A549 (cell line): ENCODE measurements around the gene SCAMP3. TPM values are rescaled to one million over a fixed set of nuclear protein-coding genes. Genes with fewer than 3 reads are reported as not detected.

Experiments
- ATAC-seq, 2 experiments: fragments of 200-7000 bp in 1 of 2; fragments of >200 bp in 1 of 2; cut with Nextera tagmentation in 1 of 2; cut with Tn5 transposase in 1 of 2; 3 replicates each; pipeline versions ENCODE4 v1.8.0 to v1.9.1; 2018 to 2020; ENCODE audit warnings: mild to moderate bottlenecking in 1 of 2, moderate library complexity in 1 of 2
- CTCF ChIA-PET: fragments of 300-600 bp; sonication (Branson Sonifier 250); formaldehyde crosslinking; extraction: SDS; loops from one replicate; lab custom pipeline; 2021; ENCODE audit warnings: antibody characterized with exemption, inconsistent platforms; lab: Yijun Ruan, JAX
- POLR2A ChIA-PET: fragments of 350-600 bp; formaldehyde crosslinking; extraction: SDS; loops from one replicate; lab custom pipeline; 2021; ENCODE audit warnings: antibody characterized with exemption, inconsistent platforms; lab: Yijun Ruan, JAX
- DNase-seq, 2 experiments: peaks; one replicate each; pipeline versions ENCODE4 v3.0.0 to v3.0.0-alpha.2; 2011 to 2016; ENCODE audit warnings: low read depth in 1 of 2, low spot score in 1 of 2
- FAIRE-seq: peaks from 2 replicates; lab custom pipeline; 2011; peaks lifted over from hg19 to GRCh38; lab: Jason Lieb, UNC
- H3K27ac ChIP-seq, 2 experiments: fragments of >200 bp; sonication (Bioruptor Twin); formaldehyde crosslinking; 3 replicates each; pipeline ENCODE4 v1.5.1; 2016 to 2017
- H3K4me1 ChIP-seq: fragments of >200 bp; sonication (Bioruptor Twin); formaldehyde crosslinking; 3 replicates; pipeline ENCODE4 v1.6.1; 2016
- H3K4me2 ChIP-seq: fragments of >200 bp; sonication (Bioruptor Twin); formaldehyde crosslinking; 3 replicates; pipeline ENCODE4 v1.6.1; 2016
- H3K4me3 ChIP-seq: fragments of >200 bp; sonication (Bioruptor Twin); formaldehyde crosslinking; 3 replicates; pipeline ENCODE4 v1.5.1; 2016
- H3K9me3 ChIP-seq: fragments of >200 bp; sonication (Bioruptor Twin); formaldehyde crosslinking; 3 replicates; pipeline ENCODE4 v1.6.1; 2016
- BHLHE40 ChIP-seq: IDR thresholded peaks from 2 replicates; pipeline ENCODE4 v1.6.1; 2012; ENCODE audit warnings: low read depth, low read length, inconsistent platforms
- CBX8 ChIP-seq: fragments of 200-600 bp; sonication (generic); IDR thresholded peaks from 2 replicates; pipeline ENCODE4 v1.6.1; 2016
- CEBPB ChIP-seq, 2 experiments: fragments of >200 bp in 1 of 2; sonication (Bioruptor Twin) in 1 of 2; formaldehyde crosslinking in 1 of 2; IDR thresholded peaks; 2 replicates each; pipeline ENCODE4 v1.6.1; 2012 to 2016
- CHD2 ChIP-seq: fragments of 150-350 bp; IDR thresholded peaks from 2 replicates; pipeline ENCODE4 v1.6.1; 2014; ENCODE audit warnings: low read length; ENCODE audit not compliant: partially characterized antibody
- CHD4 ChIP-seq: fragments of 200-600 bp; sonication (generic); IDR thresholded peaks from 2 replicates; pipeline ENCODE4 v1.6.1; 2016; ENCODE audit warnings: antibody characterized with exemption, mild to moderate bottlenecking, borderline replicate concordance
- FOXS1 ChIP-seq: fragments of 250-450 bp; sonication (Bioruptor Pico); IDR thresholded peaks from 2 replicates; pipeline ENCODE4 v1.5.0; 2020; ENCODE audit warnings: mild to moderate bottlenecking, moderate library complexity
- GATA3 ChIP-seq: IDR thresholded peaks from 2 replicates; pipeline ENCODE4 v1.6.1; 2012; ENCODE audit warnings: borderline replicate concordance
- HEYL ChIP-seq: fragments of 250-450 bp; sonication (Bioruptor Pico); IDR thresholded peaks from 2 replicates; pipeline ENCODE4 v1.8.0; 2021; ENCODE audit warnings: mild to moderate bottlenecking, moderate library complexity
- JUNB ChIP-seq: fragments of >200 bp; sonication (Bioruptor Twin); formaldehyde crosslinking; IDR thresholded peaks from 2 replicates; pipeline ENCODE4 v1.6.1; 2016
- NPAS2 ChIP-seq: fragments of 250-450 bp; sonication (Bioruptor Pico); IDR thresholded peaks from 2 replicates; pipeline ENCODE4 v1.8.0; 2022; ENCODE audit warnings: mild to moderate bottlenecking, moderate library complexity, borderline replicate concordance
- NR3C1 ChIP-seq: fragments of >200 bp; sonication (Bioruptor Twin); formaldehyde crosslinking; IDR thresholded peaks from 3 replicates; pipeline ENCODE4 v1.6.1; 2017
- POLR2AphosphoS2 ChIP-seq: conservative IDR thresholded peaks from 2 replicates; pipeline ENCODE4 v1.6.1; 2012; ENCODE audit warnings: low read length, improper control_type of control experiment, inconsistent platforms
- RAD21 ChIP-seq, 2 experiments: fragments of >200 bp in 1 of 2; sonication (Bioruptor Twin) in 1 of 2; formaldehyde crosslinking in 1 of 2; IDR thresholded peaks in 1 of 2; conservative IDR thresholded peaks in 1 of 2; 2 replicates in 1 of 2; 3 replicates in 1 of 2; pipeline ENCODE4 v1.6.1; 2012 to 2018; ENCODE audit warnings: inconsistent platforms in 1 of 2
- RFX5 ChIP-seq: fragments of 450-650 bp; IDR thresholded peaks from 2 replicates; pipeline ENCODE4 v1.7.1; 2014; ENCODE audit warnings: antibody characterized with exemption, mild to moderate bottlenecking, moderate library complexity
- SMC3 ChIP-seq: fragments of >200 bp; sonication (Bioruptor Twin); formaldehyde crosslinking; IDR thresholded peaks from 3 replicates; pipeline ENCODE4 v1.6.1; 2018; ENCODE audit warnings: inconsistent platforms
- ZFP36 ChIP-seq: fragments of 450-650 bp; IDR thresholded peaks from 2 replicates; pipeline ENCODE4 v1.6.1; 2014; ENCODE audit warnings: borderline replicate concordance; ENCODE audit not compliant: partially characterized antibody
- ZNF302 ChIP-seq: fragments of 250-450 bp; sonication (Bioruptor Pico); IDR thresholded peaks from 2 replicates; pipeline ENCODE4 v1.9.0; 2021; ENCODE audit warnings: inconsistent platforms, mild to moderate bottlenecking, moderate library complexity
- ZSCAN20 ChIP-seq: fragments of 250-450 bp; sonication (Bioruptor Pico); IDR thresholded peaks from 2 replicates; pipeline ENCODE4 v1.8.0; 2022; ENCODE audit warnings: mild to moderate bottlenecking, moderate library complexity
- WGBS: methylation state at CpG from one replicate; pipeline ENCODE4 v1.1.6; 2017; ENCODE audit errors: missing lambda C conversion rate; 5-methylcytosine and 5-hydroxymethylcytosine counted together
- polyA plus RNA-seq, 4 experiments: library from polyadenylated mRNA; depleted of rRNA in 3 of 4; stranded (reverse); fragments of >200 nt; fragmentation: RNase III in 1 of 4; extraction: RNeasy Plus Mini Kit Qiagen cat#74134 plus additional on column Dnase treatment in 1 of 4; gene quantifications; 2 replicates in 3 of 4; 3 replicates in 1 of 4; pipeline ENCODE4 v1.2.3, GENCODE V29; 2011 to 2017
- TF ChIP-seq, protein P1 (sequence below): fragments of >200 bp; sonication (Bioruptor Twin); formaldehyde crosslinking; IDR thresholded peaks from 2 replicates; pipeline ENCODE4 v1.6.1; 2016
- TF ChIP-seq, protein P2 (sequence below): fragments of 200-600 bp; sonication (generic); IDR thresholded peaks from 2 replicates; pipeline ENCODE4 v1.6.1; 2016; ENCODE audit warnings: antibody characterized with exemption, mild to moderate bottlenecking, moderate library complexity
- TF ChIP-seq, protein P3 (sequence below): fragments of 150-350 bp; IDR thresholded peaks from 2 replicates; pipeline ENCODE4 v1.6.1; 2014; ENCODE audit warnings: low read depth, mild to moderate bottlenecking, low read length
- TF ChIP-seq, protein P4 (sequence below): IDR thresholded peaks from 2 replicates; pipeline ENCODE4 v1.6.1; 2012; ENCODE audit warnings: low read depth, borderline replicate concordance
- TF ChIP-seq, protein P5 (sequence below): fragments of >200 bp; sonication (Bioruptor Twin); formaldehyde crosslinking; IDR thresholded peaks from 3 replicates; pipeline ENCODE4 v1.5.1; 2016

SCAMP3 gene
- polyA plus RNA-seq, 2 of the 4 experiments (the other 2 are of a cell fraction): 75.9 to 135 TPM

DNA sequence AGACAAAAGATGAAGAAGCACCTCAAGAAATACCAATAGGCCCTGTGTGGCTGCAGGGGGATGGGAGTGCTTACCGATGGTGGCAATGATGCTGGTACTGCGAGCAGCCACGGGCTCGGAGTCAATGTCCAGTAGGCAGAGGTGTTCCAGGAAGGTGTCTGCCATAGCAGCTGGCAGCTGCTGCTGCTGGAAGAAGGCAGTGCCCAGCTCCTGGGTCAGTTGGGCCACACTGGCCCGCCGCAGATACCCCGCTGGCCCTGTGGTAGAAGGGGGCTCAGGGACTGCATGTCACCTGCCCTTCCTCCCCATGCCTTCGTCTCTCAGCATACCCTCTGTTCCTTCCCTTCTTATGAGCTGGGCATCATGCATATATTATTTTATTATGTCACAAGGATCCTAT, 37.9 kb upstream of the SCAMP3 start:
- TF ChIP-seq RFX5: no peak
- no peak for TF ChIP-seq CHD4
- no peak for TF ChIP-seq RAD21 (conservative IDR thresholded peaks at IDR 0.05 in 1 of 2, IDR thresholded peaks at IDR 0.05 in 1 of 2)
- no peak for TF ChIP-seq NR3C1
- TF ChIP-seq HEYL: no peak
- TF ChIP-seq ZFP36: no peak
- no peak for TF ChIP-seq ZNF302 (CRISPR knock-in tag)
- TF ChIP-seq, protein P1, sequence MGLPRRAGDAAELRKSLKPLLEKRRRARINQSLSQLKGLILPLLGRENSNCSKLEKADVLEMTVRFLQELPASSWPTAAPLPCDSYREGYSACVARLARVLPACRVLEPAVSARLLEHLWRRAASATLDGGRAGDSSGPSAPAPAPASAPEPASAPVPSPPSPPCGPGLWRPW: no peak
- TF ChIP-seq BHLHE40: no peak
- TF ChIP-seq CBX8: no peak
- ChIA-PET POLR2A (no interaction called here), CTCF (interaction anchor here (0.9 to 3.5 kb wide), 7 partner anchors 16 to 49 kb away, joined by 3 to 14 read pairs (median 7); no protein-coding TSS in a partner anchor)
- no peak overlapping the region for H3K4me2 ChIP-seq
- 0 out of 3 replicates have a peak, but pooled peaks cover 4% of the 10 kb centered on the region for H3K4me1 ChIP-seq
- H3K4me3 ChIP-seq: no peak overlapping the region
- no peak for ATAC-seq
- H3K27ac ChIP-seq: no peak overlapping the region
- H3K9me3 ChIP-seq: no peaks in the 10 kb centered on the region
- no peak for DNase-seq
- WGBS: 88% methylated on average over 8 of the region's 8 CpGs
- FAIRE-seq: no peak

DNA sequence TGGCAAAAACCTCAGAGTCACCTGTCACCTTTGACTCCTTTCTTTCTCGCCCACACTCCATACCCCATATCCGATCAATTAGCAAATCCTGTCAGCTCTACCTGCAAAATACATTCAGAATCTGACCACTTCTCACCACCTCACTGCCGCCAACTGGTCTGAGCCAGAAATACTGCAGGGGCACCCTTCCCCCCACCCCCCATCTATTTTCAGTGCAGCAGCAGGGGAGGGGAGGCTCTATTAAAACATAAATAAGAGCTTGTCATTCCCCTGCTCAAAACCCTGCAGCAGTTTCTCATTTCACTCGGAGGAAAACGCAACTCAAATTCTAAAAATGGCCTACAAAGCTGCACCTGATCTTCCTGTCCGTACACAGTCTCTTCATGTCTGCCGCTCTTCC, 35.2 kb upstream of the SCAMP3 start:
- Histone ChIP-seq H3K9me3 (no peaks in the 10 kb centered on the region), H3K4me3 (no peak overlapping the region), H3K27ac (no peak overlapping the region), H3K4me1 (no peaks in the 10 kb centered on the region), H3K4me2 (no peak overlapping the region)
- FAIRE-seq (no peak), ATAC-seq (no peak), DNase-seq (no peak)
- POLR2A ChIA-PET: no interaction called here
- no peak for TF ChIP-seq NPAS2 (CRISPR knock-in tag)
- no peak for TF ChIP-seq ZSCAN20 (CRISPR knock-in tag)
- TF ChIP-seq CHD2: no peak
- TF ChIP-seq JUNB: no peak
- no peak for TF ChIP-seq GATA3
- TF ChIP-seq, protein P2, sequence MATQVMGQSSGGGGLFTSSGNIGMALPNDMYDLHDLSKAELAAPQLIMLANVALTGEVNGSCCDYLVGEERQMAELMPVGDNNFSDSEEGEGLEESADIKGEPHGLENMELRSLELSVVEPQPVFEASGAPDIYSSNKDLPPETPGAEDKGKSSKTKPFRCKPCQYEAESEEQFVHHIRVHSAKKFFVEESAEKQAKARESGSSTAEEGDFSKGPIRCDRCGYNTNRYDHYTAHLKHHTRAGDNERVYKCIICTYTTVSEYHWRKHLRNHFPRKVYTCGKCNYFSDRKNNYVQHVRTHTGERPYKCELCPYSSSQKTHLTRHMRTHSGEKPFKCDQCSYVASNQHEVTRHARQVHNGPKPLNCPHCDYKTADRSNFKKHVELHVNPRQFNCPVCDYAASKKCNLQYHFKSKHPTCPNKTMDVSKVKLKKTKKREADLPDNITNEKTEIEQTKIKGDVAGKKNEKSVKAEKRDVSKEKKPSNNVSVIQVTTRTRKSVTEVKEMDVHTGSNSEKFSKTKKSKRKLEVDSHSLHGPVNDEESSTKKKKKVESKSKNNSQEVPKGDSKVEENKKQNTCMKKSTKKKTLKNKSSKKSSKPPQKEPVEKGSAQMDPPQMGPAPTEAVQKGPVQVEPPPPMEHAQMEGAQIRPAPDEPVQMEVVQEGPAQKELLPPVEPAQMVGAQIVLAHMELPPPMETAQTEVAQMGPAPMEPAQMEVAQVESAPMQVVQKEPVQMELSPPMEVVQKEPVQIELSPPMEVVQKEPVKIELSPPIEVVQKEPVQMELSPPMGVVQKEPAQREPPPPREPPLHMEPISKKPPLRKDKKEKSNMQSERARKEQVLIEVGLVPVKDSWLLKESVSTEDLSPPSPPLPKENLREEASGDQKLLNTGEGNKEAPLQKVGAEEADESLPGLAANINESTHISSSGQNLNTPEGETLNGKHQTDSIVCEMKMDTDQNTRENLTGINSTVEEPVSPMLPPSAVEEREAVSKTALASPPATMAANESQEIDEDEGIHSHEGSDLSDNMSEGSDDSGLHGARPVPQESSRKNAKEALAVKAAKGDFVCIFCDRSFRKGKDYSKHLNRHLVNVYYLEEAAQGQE: no peak
- TF ChIP-seq, protein P3, sequence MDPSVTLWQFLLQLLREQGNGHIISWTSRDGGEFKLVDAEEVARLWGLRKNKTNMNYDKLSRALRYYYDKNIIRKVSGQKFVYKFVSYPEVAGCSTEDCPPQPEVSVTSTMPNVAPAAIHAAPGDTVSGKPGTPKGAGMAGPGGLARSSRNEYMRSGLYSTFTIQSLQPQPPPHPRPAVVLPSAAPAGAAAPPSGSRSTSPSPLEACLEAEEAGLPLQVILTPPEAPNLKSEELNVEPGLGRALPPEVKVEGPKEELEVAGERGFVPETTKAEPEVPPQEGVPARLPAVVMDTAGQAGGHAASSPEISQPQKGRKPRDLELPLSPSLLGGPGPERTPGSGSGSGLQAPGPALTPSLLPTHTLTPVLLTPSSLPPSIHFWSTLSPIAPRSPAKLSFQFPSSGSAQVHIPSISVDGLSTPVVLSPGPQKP: no peak
- no peak for TF ChIP-seq CEBPB (IDR thresholded peaks at IDR 0.05)
- TF ChIP-seq, protein P4, sequence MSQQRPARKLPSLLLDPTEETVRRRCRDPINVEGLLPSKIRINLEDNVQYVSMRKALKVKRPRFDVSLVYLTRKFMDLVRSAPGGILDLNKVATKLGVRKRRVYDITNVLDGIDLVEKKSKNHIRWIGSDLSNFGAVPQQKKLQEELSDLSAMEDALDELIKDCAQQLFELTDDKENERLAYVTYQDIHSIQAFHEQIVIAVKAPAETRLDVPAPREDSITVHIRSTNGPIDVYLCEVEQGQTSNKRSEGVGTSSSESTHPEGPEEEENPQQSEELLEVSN: no peak
- TF ChIP-seq SMC3: no peak
- no peak for TF ChIP-seq NR3C1
- TF ChIP-seq POLR2AphosphoS2: no peak
- no peak for TF ChIP-seq RFX5
- no peak for TF ChIP-seq FOXS1
- TF ChIP-seq, protein P5, sequence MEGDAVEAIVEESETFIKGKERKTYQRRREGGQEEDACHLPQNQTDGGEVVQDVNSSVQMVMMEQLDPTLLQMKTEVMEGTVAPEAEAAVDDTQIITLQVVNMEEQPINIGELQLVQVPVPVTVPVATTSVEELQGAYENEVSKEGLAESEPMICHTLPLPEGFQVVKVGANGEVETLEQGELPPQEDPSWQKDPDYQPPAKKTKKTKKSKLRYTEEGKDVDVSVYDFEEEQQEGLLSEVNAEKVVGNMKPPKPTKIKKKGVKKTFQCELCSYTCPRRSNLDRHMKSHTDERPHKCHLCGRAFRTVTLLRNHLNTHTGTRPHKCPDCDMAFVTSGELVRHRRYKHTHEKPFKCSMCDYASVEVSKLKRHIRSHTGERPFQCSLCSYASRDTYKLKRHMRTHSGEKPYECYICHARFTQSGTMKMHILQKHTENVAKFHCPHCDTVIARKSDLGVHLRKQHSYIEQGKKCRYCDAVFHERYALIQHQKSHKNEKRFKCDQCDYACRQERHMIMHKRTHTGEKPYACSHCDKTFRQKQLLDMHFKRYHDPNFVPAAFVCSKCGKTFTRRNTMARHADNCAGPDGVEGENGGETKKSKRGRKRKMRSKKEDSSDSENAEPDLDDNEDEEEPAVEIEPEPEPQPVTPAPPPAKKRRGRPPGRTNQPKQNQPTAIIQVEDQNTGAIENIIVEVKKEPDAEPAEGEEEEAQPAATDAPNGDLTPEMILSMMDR: no peak
- 85% methylated on average over 7 of the region's 7 CpGs for WGBS
- CTCF ChIA-PET: interaction anchor here (0.6 to 1.4 kb wide), 3 partner anchors 9 to 52 kb away, joined by 3 read pairs; no protein-coding TSS in a partner anchor
